Small intestine (tissue), 7 donors: ENCODE results near the gene RAD9A. TPM values are rescaled to one million over a fixed set of nuclear protein-coding genes. Genes with fewer than 3 reads are reported as not detected.

Experiments used
- DNase-seq, 2 donors: peaks; one replicate each; pipeline versions ENCODE4 v3.0.0 to v3.0.0-alpha.2; 2013
- FAIRE-seq: peaks from 2 replicates; lab custom pipeline; 2012; peaks lifted over from hg19 to GRCh38; lab: Jason Lieb, UNC
- H3K27ac ChIP-seq, 3 donors: one replicate each; pipeline ENCODE4 v1.5.1; 2013; ENCODE audit warnings: low read length in 2 of 3, mild to moderate bottlenecking in 2 of 3, control low read depth in 1 of 3, inconsistent platforms in 1 of 3, low read depth in 1 of 3, moderate library complexity in 1 of 3
- H3K27me3 ChIP-seq, 3 donors: one replicate each; pipeline ENCODE4 v1.6.1; 2013; ENCODE audit warnings: low read length in 3 of 3, inconsistent platforms in 1 of 3; ENCODE audit not compliant: control insufficient read depth in 3 of 3, insufficient read depth in 3 of 3
- H3K36me3 ChIP-seq, 3 donors: one replicate each; pipeline ENCODE4 v1.6.1; 2013; ENCODE audit warnings: low read length in 3 of 3, inconsistent platforms in 1 of 3, low read depth in 1 of 3, mild to moderate bottlenecking in 1 of 3, moderate library complexity in 1 of 3; ENCODE audit not compliant: control insufficient read depth in 3 of 3, insufficient read depth in 2 of 3
- H3K4me1 ChIP-seq, 3 donors: one replicate each; pipeline ENCODE4 v1.6.1; 2013; ENCODE audit warnings: low read length in 2 of 3, inconsistent platforms in 1 of 3, low read depth in 1 of 3, mild to moderate bottlenecking in 1 of 3, moderate library complexity in 1 of 3; ENCODE audit not compliant: control insufficient read depth in 3 of 3, insufficient read depth in 2 of 3
- H3K4me3 ChIP-seq, 3 donors: one replicate each; pipeline ENCODE4 v1.5.1; 2013; ENCODE audit warnings: low read length in 3 of 3, control low read depth in 1 of 3, inconsistent platforms in 1 of 3, low read depth in 1 of 3, mild to moderate bottlenecking in 1 of 3, moderate library complexity in 1 of 3
- H3K9me3 ChIP-seq, 2 donors: one replicate each; pipeline ENCODE4 v1.6.1; 2013; ENCODE audit warnings: low read depth in 1 of 2, low read length in 1 of 2; ENCODE audit not compliant: control insufficient read depth in 2 of 2, insufficient read depth in 1 of 2
- WGBS, 3 donors: extraction: QIAGEN DNeasy Blood & Tissue Kit; methylation state at CpG; one replicate each; pipeline ENCODE4 v1.1.7; 2013; 5-methylcytosine and 5-hydroxymethylcytosine counted together
- polyA plus RNA-seq, 4 donors: library from polyadenylated mRNA; stranded (reverse) in 3 of 4; unstranded in 1 of 4; fragments of 200-250 nt in 3 of 4; fragments of 120-200 nt in 1 of 4; gene quantifications; one replicate each; pipeline versions ENCODE4 v1.2.1 to v1.2.3, GENCODE V29; 2013
- donor health status: healthy with polysubstance abuse.
- donor health status: control.
- donor health status: control.
- donor health status: Bipolar disorder and iron deficiency.
- donor health status: healthy.

Gene RAD9A
- polyA plus RNA-seq, 4 donors, result 19.5 to 88.3 (median 40.7) TPM

- Histone ChIP-seq H3K27ac (no peak overlapping the region), H3K4me1 (peaks cover 0 to 19% (median 0%) of the 10 kb centered on the region in 3 donors), H3K4me3 (no peak overlapping the region), H3K9me3 (no peaks in the 10 kb centered on the region), H3K36me3 (no peaks in the 10 kb centered on the region), H3K27me3 (peaks cover 0 to 2% (median 0%) of the 10 kb centered on the region in 3 donors)
- DNase-seq (no peak), FAIRE-seq (no peak)
- WGBS, 3 donors, result 74 to 81% (median 78%) methylated on average over 13 of the region's 13 CpGs
Observed at GRCh38 chr11:67381244-67381972, 10.4 kb upstream of the RAD9A start.

GRCh38 chr11:67382276-67383136 lies 9.3 kb upstream of the RAD9A start:
- Histone ChIP-seq H3K36me3 (no peaks in the 10 kb centered on the region), H3K4me3 (no peak overlapping the region), H3K9me3 (no peaks in the 10 kb centered on the region), H3K27ac (no peak overlapping the region), H3K4me1 (peaks cover 0 to 19% (median 0%) of the 10 kb centered on the region in 3 donors), H3K27me3 (no peaks in the 10 kb centered on the region)
- FAIRE-seq, result no peak
- peak; percentile 81 to 85 for DNase-seq
- 46 to 48% (median 46%) methylated on average over 16 of the region's 16 CpGs for WGBS, 3 donors

GRCh38 chr11:67384851-67385366 lies 6.9 kb upstream of the RAD9A start:
- H3K4me3 ChIP-seq, result no peak overlapping the region
- WGBS, 3 donors, result 17 to 61% (median 41%) methylated on average over 3 of the region's 3 CpGs
- H3K36me3 ChIP-seq, result peaks cover 0 to 3% (median 0%) of the 10 kb centered on the region in 3 donors
- H3K27me3 ChIP-seq, result no peaks in the 10 kb centered on the region
- H3K4me1 ChIP-seq, result peaks cover 0 to 9% (median 0%) of the 10 kb centered on the region in 3 donors
- no peak for FAIRE-seq
- no peak for DNase-seq
- no peaks in the 10 kb centered on the region for H3K9me3 ChIP-seq
- H3K27ac ChIP-seq, result no peak overlapping the region

- WGBS, 3 donors, result 34 to 50% (median 43%) methylated on average over 9 of the region's 9 CpGs
- no peaks in the 10 kb centered on the region for H3K27me3 ChIP-seq
Observed at GRCh38 chr11:67387069-67387468, 4.7 kb upstream of the RAD9A start.

GRCh38 chr11:67387518-67387917 lies 4.3 kb upstream of the RAD9A start:
- Histone ChIP-seq H3K9me3 (no peaks in the 10 kb centered on the region), H3K4me3 (no peak overlapping the region), H3K27ac (no peak overlapping the region), H3K4me1 (peaks cover 0 to 9% (median 0%) of the 10 kb centered on the region in 3 donors), H3K27me3 (no peaks in the 10 kb centered on the region), H3K36me3 (peaks cover 0 to 5% (median 0%) of the 10 kb centered on the region in 3 donors)
- FAIRE-seq (no peak), DNase-seq (no peak)
- 59 to 72% (median 66%) methylated on average over 6 of the region's 6 CpGs for WGBS, 3 donors

More at GRCh38 chr11:67387069-67387468, 4.7 kb upstream of the RAD9A start:
- Histone ChIP-seq H3K27ac (no peak overlapping the region), H3K9me3 (no peaks in the 10 kb centered on the region), H3K4me1 (peaks cover 0 to 11% (median 0%) of the 10 kb centered on the region in 3 donors), H3K4me3 (no peak overlapping the region), H3K36me3 (peaks cover 0 to 4% (median 0%) of the 10 kb centered on the region in 3 donors)
- FAIRE-seq, result no peak
- DNase-seq, result no peak

GRCh38 chr11:67389477-67389876 lies 2.3 kb upstream of the RAD9A start:
- Histone ChIP-seq H3K4me3 (no peak overlapping the region), H3K27ac (no peak overlapping the region), H3K9me3 (no peaks in the 10 kb centered on the region), H3K4me1 (peaks cover 0 to 12% (median 0%) of the 10 kb centered on the region in 3 donors), H3K27me3 (no peaks in the 10 kb centered on the region), H3K36me3 (peaks cover 0 to 22% (median 0%) of the 10 kb centered on the region in 3 donors)
- WGBS, 3 donors, result 49 to 58% (median 58%) methylated on average over 6 of the region's 6 CpGs
- DNase-seq (peak in 1 of 2 donors; percentile 64), FAIRE-seq (no peak)

- WGBS, 3 donors, result 11 to 14% (median 13%) methylated on average over 13 to 15 of the region's 15 CpGs
- no peak for DNase-seq
- Histone ChIP-seq H3K4me3 (peak overlapping the region; percentile 65 to 94 (median 81)), H3K27me3 (no peaks in the 10 kb centered on the region), H3K36me3 (peaks cover 0 to 34% (median 0%) of the 10 kb centered on the region in 3 donors), H3K4me1 (peaks cover 0 to 12% (median 0%) of the 10 kb centered on the region in 3 donors), H3K9me3 (no peaks in the 10 kb centered on the region), H3K27ac (peak overlapping the region in 2 of 3 donors; percentile 89)
- no peak for FAIRE-seq
Observed at GRCh38 chr11:67390947-67391303, 861 bp upstream of the RAD9A start.

- Histone ChIP-seq H3K27me3 (no peaks in the 10 kb centered on the region), H3K9me3 (no peaks in the 10 kb centered on the region), H3K4me3 (peak overlapping the region; percentile 73 to 88 (median 81)), H3K4me1 (peaks cover 0 to 18% (median 0%) of the 10 kb centered on the region in 3 donors), H3K36me3 (peaks cover 0 to 47% (median 2%) of the 10 kb centered on the region in 3 donors), H3K27ac (peak overlapping the region; percentile 42 to 74 (median 59))
- no peak for DNase-seq
- FAIRE-seq, result no peak
- 2 to 7% (median 5%) methylated on average over 21 to 31 of the region's 31 CpGs for WGBS, 3 donors
Observed at GRCh38 chr11:67392183-67392715, 463 bp downstream of the RAD9A start.
